ENCODE data around the gene ELFN2. TPM values are rescaled to one million over a fixed set of nuclear protein-coding genes. Genes with fewer than 3 reads are reported as not detected.
"Not testable (repeated sequence)": the region's sequence is repeated elsewhere in the genome, so short reads cannot be mapped to it uniquely, and the experiment has no call there.

ELFN2 gene
- polyA plus RNA-seq, 12 donors = 0.74 to 2.5 (median 0.98) TPM; not detected in 1

GRCh38 chr22:37411655-37412054 is 15.6 kb downstream of the ELFN2 start:
- DNase-seq = no peak

DNA sequence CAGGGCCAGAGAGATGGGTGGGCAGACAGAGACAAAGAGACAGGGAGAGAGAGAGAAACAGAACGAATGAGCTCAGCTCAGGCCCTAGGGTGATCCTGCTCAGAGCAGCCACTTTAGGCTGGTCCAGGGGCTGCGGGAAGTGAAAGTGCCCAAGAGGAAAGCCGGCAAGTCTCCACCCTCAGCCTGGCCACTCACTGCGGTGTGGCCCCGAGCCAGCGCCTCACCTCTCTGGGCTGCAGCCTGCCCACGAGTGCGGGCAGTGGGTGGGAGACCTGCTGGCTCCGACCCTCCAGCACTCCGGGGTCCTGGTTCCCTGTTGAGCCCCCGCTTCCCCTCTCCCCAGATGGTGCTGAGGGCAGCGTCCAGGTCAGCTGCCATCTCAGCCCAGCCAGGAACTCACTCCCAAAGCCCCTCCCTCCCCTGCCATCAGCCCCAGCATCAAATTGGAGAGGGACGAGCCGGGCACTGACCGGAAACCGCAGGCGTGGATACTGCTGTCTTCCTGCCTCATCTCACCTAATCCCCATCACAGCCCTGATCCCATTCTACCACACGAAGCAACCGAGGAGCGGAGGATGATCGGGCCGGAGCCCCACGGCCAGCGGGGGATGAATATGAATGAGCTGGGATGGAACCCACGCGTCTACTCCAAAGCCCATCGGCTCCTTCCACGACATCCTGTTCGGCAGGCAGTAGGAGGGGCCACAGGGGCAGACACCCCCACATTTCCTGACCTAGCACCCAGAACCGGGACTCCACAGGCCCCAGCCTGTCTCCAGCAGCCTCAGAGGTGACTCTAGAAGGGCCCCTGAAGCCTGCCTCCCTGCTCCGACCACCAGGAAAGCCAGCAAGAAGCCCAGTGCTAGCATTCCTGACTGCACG is 16.9 kb downstream of the ELFN2 start:
- DNase-seq = no peak

GRCh38 chr22:37409459-37410050 is 17.7 kb downstream of the ELFN2 start:
- DNase-seq = no peak

DNA sequence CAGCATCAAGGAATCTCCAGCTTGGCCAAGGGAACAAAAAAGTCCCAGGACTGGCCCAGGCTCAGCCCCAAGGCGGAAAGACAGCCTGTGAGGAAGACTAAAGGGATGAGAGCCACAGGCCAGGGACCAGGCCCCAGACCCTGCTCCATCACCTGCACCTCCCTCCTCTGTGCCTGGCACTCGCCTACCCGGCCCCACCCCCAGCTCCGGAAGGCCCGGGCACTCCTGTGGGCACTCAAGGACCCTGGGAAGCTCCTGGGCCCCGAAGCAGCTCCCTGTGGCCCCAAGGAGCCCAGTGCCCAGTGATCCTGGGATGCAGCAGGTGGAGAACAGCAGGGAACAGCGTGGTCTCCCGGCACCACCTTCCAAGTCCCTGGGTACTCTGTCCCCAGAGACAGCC is 18.2 kb downstream of the ELFN2 start:
- no peak for DNase-seq

DNA sequence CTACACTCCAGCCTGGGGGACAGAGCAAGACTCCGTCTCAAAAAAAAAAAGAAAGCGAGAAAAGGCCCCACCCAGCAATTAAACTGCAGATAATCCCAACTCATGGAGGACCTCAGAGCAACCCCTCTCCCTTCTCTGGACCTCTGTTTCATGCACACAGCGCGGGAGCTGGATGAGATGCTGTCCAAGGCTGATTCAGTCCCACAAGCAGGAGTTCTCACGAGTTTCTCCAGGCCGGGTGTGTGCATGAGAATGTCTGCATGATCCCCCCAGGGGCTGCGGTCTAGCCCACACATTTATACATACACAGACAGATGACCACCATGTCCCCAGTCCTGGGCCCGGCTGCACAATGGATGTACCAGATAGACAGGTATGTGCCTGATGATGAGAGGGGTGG is 19.4 kb downstream of the ELFN2 start:
- DNase-seq = no peak

DNA sequence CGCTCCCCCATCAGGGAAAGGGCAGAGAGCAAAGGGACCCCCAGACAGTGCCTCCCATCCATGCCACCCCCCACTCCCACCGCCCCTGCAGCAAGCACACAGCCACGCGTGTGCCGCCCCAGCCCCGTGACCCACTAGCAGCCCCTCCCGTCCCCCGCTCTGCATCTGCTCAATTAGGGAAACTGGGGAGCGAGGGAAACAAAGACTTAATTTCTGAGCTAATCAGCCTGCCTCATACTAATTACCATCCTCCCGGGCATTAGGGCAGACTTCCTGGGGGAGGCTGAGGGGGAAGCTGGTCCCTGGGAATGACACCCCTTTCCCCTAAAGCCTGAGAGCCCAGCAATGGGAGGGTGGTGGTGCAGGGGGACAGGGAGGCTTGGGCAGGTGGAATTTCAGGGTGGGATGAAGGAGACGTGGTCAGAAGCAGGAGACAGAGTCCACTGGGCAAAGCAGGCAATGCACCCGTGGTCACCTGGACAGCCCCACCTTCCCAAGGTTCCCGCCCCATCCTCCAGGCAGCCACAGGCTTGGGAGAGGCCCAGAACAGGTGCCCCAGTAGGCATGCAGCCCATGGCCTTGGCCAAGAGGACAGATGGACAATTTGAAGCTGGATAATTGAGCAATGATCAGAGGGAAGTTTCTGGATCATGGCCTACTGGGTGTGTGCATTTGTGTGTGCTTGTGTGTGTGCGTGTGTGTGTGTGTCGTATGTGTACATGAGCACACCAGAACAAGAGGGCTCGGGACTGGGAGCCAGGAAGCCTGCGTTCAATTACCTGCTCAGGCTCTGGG is 20.6 kb downstream of the ELFN2 start:
- DNase-seq = no peak

- DNase-seq = no peak
Measured at GRCh38 chr22:37404091-37404490, 23.2 kb downstream of the ELFN2 start.

- DNase-seq = no peak
Measured at GRCh38 chr22:37403267-37403960, 23.9 kb downstream of the ELFN2 start.

GRCh38 chr22:37402184-37402506 is 25.1 kb downstream of the ELFN2 start:
- no peak for DNase-seq

DNA sequence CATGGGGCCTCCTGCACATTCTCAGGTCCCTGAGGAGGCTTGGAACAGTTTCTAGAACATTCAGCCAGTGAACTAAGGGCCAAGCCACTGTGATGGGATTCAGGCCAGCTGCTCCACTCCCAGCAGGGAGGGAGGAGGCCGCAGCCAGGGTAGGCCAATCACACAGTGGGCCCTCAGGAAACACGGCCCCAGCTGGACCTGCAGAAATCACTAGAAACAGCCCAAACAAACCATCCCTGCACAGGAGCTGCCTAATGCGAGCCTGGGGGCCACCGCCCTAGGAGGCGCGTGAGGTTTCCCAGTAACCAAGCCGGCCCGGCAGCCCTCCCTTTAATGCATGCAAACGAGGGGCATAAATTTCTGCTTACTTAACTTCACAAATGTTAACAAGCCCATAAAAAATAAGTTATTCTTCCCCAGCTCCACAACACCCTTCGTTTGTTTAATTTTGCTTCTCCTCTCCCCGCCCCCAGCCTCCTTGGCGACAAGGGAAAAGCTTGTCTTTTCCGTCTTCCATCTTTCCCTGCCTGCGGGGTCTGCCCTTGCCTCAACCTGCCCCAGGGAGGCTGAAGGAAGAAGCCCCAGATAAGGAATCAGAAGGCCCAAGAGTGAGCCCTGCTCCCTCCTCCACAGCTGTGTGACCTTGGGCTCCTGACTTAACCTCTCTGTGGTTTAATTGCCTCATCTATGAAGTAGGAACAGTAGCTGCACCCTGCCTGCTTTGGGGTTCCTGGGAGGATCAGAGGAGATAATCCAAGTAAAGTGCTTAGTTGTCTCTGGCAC is 25.7 kb downstream of the ELFN2 start:
- peak; percentile 38 for DNase-seq

GRCh38 chr22:37400719-37401118 is 26.6 kb downstream of the ELFN2 start:
- no peak for DNase-seq

- DNase-seq = not testable (repeated sequence)
Measured at GRCh38 chr22:37399457-37399856, 27.8 kb downstream of the ELFN2 start.

- no peak for DNase-seq
Measured at GRCh38 chr22:37397226-37397625, 30.1 kb downstream of the ELFN2 start.

- no peak for DNase-seq
Measured at GRCh38 chr22:37396488-37397084, 30.7 kb downstream of the ELFN2 start.

GRCh38 chr22:37394341-37394740 is 32.9 kb downstream of the ELFN2 start:
- no peak for DNase-seq

DNA sequence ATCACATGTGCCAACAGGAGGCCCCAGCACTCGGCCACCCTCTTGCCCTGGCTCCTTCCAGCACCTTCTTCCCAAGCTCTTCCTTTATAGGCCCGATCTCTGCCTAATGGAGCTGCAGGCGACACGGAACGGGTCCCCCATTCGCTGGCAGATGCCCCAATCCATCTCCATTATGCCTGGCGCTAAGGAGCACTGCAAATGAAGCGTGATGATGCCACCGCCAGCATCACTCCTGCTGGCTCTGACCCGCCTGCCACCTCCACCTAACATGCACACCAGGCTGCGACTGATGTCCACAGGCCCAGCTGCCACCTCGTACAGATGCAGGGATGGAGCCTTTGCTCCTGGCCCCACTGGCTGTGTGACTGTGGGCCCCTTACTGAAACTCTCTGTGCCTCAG is 33.5 kb downstream of the ELFN2 start:
- no peak for DNase-seq

GRCh38 chr22:37392721-37393328 is 34.5 kb downstream of the ELFN2 start:
- DNase-seq = no peak

- DNase-seq = no peak
Measured at GRCh38 chr22:37391702-37392101, 35.6 kb downstream of the ELFN2 start.

- no peak for DNase-seq
Measured at GRCh38 chr22:37390075-37390474, 37.2 kb downstream of the ELFN2 start.

GRCh38 chr22:37388538-37388937 is 38.7 kb downstream of the ELFN2 start:
- no peak for DNase-seq
